Cerebellar nuclear complex (tissue), 1 donor: ENCODE measurements around the gene FAM107B.
"Not testable (repeated sequence)": the region's sequence is repeated elsewhere in the genome, so short reads cannot be mapped to it uniquely, and the experiment has no call there.

Experiments
- DNase-seq, 2 experiments: peaks; one replicate each; lab custom pipeline; 2025; lab: John Stamatoyannopoulos, UW

FAM107B gene

DNA sequence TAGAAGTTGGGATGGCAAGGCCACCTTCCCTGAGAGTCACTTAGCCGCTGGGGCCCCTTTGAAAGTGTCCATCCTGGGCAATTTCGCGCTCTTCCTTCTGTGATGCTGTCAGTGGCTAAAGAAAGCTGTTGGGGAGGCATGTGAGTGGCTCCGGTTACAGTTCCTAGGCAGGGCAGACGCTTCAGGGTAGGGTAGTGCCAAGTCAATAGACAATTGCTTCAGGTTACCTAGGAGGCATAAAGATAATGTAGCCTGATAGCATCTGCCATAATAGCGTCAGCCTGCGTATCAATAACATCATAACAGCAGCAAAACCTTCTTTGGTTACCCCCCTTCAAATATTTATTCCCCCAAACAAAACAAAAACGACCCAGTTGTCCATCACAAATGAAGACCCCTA, at the start of gene FAM107B:
Gene FAM107B (minus strand): TSS at position 101 of the 400 bp plus-strand sequence. CDS start 234 bp downstream, outside the sequence.
- DNase-seq = no peak

DNA sequence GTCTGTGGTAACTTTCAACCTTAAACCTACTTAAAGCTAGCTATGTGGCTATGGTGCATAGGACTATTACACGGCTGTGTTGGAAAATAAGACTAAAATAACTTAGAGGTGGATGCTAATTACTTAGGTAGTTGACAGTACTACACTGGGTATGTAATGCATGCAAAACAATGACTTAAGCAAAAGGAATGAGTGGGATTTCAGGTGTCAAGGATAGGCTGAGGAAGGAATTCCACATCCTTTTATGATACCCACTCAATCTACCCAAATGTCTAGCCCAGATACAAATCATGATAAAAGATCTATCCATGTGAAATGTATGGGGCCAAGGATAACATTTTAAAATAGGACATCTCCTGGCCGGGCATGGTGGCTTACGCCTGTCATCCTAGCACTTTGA, 49.3 kb upstream of the FAM107B start:
- no peak for DNase-seq

DNA sequence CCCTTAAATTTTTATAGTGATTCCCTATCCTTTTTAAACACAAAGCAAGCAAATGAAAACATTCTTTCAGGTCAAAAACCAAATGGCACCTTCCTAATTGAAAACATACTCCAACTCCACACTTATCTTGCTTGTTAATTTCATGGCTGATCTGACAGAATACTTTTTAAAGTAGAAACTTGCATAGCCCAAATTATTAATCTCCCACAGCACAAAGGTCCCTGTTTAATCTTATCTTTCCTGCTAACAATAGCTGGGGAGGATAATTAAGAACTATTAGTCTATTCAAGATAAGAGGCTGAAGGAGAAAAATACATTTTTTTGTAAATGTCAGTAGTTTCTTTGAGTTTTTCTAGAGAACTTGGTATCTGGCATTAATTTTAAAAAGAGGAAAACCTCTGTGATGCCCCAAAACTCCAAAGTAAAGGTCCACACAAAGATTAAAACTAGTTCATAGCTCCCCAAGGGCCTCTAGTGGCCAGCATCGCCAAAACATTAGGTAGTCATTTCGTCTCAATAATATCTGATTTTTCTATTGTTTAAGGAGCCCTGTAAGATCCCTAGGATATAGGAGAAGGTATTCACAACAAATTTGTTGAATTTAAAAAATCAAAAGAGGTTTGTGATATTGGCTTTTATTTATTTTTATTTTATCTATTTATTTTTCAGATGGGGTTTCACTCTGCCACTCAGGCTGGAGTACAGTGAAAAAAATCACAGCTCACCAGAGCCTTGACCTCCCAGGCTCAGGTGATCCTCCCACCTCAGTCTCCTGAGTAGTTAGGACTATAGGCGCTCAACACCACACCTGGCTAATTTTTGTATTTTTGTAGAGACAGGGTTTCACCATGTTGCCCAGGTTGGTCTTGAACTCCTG, 48.4 kb upstream of the FAM107B start:
- DNase-seq = no peak

DNA sequence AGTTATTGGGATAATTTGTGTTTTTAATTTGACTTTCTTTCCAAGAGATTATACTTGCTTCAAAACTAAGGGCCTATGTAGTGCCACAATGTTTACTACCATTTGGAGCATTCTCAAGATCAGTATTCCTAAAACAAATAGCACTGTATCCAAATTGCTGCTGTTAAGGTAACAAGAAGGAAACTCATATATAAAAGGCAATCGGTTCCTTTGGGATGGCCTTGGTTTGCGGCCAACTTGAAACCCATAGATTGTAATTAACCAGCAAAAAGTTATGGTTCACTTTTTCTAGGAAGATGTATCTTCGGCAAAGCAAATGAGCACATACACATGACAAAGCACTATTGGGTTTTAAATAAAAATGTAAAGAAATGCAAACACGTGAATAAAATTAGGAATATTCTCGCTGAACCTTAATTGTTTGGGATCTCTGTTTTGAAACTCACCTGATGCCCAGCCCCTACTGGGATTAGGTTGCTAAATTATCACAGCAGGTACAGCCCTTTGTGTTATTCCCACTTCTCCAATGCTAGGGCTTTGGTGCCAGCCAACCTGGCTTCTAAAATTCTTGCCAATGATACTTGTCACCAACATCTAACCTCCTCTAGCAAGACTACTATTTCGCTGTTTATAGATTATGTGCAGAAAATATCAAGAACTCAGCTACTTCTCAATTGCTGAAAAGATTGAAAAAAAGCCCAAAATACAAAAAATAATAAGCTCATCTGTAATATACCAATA, 47.1 kb upstream of the FAM107B start:
- DNase-seq = no peak

DNA sequence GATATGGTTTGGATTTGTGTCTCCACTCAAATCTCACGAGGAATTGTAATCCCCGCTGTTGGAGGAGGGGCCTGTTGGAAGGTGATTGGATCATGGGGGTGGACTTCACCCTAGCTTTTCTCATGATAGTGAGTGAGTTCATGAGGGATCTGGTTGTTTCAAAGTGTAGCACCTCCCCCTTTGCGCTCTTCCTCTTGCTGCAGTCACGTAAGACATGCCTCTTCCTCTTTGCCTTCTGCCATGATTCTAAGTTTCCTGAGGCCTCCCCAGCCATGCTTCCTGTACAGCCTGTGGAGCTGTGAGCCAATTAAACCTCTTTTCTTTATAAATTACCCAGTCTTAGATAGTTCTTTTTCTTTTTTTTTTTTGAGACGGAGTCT, 46.1 kb upstream of the FAM107B start:
- DNase-seq = no peak

DNA sequence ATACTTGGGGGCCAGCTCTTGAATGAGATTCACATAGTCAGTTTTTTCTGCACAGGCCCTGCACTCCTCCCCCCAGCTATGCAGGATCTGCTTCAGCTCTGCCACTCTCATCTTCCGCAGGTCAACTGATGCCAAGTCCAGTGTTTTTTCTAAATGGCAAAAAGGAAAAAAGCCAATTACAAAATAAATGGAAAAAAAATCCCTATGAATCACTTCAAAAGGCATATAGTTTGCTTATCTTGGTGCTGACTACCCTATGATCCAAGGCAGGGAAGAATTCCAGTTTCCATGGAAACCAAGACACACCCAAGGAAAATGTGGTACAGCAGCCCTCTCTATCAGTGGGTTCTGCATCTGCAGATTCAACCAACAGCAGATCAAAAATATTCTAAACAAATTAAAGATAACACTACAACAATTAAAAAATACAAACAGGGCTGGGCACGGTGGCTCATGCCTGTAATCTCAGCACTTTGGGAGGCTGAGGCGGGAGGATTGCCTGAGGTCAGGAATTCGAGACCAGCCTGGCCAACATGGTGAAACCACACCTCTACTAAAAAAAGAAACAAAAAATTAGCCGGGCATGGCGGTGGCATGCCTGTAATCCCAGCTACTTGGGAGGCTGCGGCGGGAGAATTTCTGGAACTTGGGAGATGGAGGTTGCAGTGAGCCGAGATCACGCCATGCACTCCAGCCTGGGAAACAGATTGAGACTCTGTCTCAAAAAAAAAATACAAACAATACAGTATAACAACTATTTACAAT, 45.5 kb upstream of the FAM107B start:
- no peak for DNase-seq

DNA sequence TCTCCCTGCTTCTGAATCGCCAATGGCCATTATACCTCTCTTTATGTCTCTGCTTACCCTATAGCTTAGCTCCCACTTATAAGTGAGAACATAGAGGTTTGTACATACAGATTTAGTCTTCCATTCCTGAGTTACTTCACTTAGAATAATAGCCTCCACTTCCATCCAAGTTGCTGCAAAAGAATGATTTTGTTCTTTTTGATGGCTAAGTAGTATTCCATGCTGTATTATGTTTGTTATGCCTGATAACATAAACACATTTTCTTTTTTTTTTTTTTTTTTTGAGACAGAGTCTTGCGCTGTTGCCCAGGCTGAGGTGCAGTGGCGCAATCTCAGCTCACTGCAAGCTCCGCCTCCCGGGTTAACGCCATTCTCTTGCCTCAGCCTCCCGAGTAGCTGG, 42.0 kb upstream of the FAM107B start:
- DNase-seq = not testable (repeated sequence)

DNA sequence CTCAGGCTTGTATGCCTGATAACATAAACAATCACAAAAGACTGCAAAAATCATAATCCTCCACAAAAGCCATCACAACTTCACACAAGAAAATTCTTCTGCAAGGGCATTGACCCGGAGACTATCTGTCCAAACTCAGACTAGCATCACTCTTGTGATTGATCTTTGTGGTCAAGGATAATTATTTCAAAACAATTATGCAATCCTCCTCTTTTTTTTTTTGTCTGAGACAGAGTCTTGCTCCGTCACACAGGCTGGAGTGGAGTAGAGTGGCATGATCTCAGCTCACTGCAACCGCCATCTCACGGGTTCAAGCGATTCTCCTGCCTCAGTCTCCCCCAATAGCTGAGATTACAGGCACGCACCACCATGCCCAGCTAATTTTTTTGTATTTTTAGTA, 41.0 kb upstream of the FAM107B start:
- DNase-seq = no peak

DNA sequence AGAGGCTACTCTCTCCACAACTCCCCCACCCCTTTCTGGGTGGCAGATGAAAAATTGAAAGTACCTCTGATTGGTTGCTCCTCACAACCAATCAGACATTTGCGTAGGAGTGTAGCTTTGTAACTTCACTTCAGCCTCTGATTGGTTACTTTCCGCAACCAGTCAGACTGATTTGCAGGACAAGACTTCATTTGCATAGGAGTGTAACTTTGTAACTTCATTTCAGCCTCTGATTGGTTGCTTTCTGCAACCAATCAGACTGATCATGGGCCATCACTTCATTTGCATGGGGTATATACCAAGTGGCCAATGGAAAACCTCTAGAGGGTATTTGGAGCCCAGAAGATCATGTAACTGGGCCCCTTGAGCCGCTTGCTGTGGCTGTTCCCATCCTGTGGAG, 37.6 kb upstream of the FAM107B start:
- DNase-seq = no peak

DNA sequence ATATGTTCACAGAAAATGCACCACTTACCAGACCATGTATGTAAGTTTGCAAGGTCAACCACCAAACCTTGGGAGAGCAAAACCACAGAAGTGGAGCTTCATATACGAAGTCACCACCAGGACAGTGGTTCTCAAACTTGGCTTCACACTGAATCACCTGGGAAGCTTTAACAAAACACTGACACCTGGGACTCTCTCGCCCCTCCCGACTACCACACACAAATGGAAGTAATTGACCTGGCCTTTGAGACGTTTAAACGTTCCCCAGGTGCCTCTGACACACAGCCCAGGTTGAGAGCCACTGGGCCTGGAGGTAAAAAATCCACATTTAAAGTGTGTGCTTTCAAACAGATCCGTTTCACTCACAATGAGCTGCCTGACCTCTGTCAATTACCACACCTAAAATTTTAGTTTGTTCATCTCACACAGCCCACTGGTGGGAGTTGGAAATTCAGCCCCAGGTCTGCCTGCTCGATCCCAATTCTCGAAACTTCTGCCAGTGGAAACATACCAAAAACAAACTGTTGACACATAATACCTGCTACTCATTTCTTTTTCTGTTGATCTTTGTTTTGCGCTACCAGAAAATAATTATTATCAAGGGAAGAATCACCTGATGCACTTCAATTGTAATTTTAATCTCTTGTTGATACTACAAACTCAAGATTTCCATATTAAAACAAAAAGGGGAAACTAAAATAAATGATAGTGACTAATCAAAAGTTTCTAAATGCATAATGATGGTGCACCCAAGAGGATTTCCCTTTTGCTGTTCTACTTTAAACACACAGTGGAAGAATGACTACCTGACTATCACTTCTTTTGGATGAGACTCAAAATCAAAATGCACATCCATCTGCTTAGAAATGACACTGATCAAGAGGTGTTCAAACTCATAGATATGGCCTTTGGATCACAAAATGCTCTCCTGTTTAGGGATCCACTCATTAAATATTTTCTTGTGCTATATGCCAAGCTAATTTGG, 36.6 kb upstream of the FAM107B start:
- DNase-seq = no peak

DNA sequence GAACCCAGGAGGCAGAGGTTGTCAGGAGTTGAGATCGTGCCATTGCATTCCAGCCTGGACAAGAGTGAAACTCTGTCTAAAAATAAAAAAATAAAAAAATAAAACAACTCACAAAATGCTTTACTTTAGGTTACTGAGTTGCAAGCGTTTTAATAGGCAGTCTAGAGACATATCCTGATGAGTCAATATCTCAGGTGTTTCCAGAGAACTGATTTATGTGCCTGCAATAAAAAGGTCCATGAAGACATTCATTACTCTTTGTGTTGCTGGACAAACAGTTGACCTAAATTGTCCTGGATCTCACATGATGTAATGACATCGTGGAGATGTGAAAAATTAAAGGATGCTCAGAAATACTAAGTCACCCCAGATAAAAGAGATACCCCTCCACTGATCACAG, 31.6 kb upstream of the FAM107B start:
- no peak for DNase-seq

DNA sequence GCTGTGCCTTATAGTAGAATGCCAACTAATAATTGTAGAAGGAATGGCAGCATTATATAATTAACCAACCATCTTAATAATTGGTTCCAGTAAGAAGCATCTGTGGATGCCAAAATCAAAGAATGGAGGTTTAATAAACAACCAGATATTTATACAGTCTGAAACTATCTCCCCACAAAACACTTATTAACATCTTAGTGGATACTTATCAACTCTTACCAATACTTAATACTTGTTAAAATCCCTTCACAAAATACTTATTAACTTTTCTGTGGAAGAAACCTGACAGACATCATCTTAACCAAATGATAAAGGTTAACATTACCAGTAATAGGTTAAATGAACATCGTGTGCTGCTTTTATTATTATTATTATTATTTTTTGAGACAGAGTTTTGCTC, 29.1 kb upstream of the FAM107B start:
- no peak for DNase-seq

DNA sequence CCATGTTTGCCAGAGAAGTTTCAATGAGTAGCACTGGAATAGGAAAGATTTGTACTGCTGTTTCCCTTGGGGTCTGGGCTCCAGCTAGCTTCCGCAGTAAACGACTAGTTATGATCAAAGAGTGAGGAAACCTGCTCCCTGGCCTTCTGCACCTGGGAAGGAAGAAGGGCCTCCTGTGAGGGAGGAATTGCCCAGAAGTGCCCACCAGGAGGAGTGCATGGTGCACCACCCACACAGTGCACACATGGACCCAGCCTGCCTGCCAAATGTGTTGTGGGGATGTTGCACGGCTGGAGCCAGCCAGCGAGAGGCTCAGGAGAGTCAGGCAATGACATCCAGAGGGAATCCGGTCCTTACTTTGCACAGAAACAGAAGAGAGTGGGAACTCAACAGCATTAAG, 27.0 kb upstream of the FAM107B start:
- DNase-seq = no peak

DNA sequence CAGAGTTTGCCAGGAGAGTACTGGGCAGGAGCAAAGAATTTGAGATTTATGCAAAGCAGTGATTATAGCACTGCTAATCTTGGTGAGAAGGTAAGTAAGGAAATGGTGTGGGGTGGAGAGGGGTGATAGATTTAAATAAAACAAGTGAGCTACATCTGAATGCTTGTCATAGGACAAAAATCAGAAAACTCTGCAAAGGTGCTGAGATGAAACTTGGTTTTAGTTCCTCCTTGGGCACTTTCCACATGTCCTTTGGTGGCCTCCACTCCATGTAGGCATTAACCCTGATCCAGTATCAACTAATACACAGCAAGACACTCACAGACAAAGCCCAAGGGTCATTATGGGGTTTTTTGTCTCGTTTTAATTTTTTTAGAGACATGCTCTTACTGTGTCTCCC, 25.7 kb upstream of the FAM107B start:
- DNase-seq = no peak

DNA sequence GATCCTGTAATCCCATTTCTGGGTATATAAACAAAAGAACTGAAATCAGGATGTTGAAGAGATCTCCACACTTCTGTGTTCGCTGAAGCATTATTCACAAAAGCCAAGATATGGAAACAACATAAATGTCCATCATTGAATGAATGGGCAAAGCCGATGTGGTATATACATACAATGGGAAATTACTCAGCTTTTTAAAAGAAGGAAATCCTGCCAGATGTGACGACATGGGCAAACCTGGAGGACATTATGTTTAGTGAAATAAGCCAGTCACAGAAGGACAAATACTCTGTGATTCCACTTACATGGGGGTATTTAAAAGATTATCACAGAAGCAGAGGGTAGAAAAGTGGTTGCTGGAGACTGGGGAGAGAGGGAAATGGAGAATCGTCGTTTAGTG, 23.9 kb upstream of the FAM107B start:
- DNase-seq = no peak

DNA sequence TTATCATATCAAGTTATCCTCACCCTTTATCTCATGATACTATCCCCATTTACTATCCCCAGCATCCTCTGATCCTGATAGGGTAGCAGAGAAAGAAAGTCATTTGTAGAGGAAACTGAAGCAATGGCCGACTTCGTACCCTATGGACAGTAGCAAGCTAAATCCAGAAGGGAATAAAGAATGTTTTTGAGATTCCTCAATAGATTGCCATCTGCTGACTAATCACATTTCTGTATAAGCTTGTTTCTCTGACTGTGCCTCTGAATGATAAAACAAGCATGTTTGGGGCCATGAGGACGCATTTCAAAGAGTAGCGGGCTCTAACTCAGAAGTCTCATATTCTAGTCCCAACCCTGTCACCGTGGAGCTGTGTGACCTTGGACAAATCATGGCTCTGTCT, 13.2 kb upstream of the FAM107B start:
- DNase-seq = no peak

DNA sequence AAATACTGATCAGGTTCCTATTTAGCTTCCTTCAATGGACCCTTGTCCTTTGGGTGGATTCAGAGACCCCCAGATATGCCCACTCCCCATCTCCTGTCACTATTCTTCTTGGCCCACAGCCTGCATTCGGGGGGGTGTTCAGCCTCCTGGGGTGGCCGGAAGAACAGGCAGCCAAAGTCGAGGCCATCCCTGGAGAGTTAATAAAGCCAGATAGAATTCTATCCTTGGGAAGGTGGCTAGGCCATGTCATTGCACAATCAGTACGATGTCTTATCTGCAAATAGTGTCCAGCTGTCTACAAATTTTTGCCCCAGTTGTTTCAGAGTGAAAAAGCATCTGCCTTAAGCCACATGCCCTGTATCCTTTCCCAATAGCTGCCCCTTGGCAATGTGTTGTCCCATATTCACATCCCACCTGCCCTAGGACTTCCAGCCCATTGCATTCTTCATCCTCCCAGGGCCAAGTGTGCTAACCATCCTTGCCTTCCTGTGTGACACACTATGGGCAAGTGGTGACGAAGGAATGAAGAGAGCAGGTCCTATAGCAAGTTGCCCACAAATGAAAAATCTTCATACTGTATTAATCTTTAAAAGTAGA, 9.9 kb upstream of the FAM107B start:
- DNase-seq = no peak

DNA sequence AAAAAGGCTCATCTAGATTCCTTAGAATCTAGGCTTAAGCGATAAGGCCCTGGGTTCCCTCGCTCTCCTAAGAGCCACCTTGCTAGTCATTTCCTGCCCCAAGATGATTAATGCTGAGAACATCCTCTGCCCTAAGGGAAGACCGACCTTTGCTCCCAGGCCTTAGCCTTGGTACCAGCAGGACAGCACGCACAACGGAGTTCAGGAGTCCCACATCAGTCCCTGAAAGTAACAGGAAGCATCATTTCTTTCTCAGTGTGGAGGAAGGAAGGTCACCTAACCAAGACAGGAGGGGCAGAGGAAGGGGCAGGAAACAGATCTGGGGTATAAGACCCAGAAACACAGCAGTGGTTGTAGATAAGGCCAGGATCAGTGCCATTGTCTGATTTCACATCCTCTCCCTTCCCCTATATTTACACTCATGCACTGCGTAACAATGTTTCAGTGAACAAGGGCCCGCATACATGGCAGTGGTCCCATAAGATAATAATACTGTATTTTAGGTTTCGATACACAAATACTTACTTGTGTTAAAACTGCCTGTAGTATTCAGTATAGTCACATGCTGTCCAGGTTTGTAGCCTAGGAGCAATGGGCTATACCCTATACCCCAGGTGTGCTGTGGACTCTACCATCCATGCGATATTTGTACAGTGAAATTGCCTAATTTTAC, 8.1 kb upstream of the FAM107B start:
- no peak for DNase-seq

DNA sequence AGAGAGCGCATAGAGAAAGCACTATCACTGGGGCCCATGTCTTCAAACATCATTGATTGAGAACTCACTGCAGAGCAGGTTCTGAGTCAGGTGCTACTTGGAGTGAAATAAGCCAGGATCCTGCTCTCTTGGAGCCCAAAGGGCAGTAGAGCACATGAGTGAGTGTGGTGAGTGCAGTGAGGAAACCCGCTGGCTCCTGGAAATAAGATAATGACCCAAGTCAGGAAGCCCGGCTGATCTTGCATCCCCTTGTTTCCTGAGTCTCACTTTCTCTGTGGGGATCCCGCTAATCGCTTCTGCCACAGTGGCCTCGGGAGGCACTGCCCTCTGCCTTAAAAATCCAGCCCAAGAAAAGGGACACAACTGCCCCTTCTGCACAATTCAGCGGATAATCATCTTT, 7.1 kb upstream of the FAM107B start:
- no peak for DNase-seq

DNA sequence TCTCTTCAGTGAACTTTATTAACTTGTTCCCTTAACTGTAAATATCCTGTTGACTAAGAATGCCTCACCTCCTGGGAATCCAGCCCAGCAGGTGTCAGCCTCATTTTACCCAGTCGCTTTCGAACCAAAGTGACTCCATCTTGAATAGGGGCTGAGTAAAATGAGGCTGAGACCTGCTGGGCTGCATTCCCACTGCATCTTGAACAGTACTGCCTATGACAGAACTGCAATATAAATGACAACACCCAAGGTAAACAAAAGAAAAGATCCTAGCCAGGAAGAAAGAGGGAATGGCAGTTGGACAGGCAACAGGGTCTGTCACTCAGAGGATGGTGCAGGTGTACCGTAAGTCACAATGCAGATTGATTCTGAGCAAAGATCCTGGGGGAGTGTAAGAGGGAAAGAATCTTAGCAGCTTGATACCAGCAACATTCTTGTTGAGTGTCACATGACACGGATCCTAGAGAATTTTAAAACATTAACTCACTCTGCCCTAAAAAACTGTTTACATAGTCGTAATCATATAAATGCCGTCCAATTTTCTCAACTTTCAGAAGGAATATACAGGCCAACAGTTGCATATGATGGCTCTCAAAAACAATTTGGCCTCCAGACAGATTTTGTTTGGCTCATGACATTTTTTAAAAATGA, 4.4 kb upstream of the FAM107B start:
- DNase-seq = no peak
